Keratinocyte (primary cell): ENCODE results near the gene CEACAM3. TPM values are rescaled to one million over a fixed set of nuclear protein-coding genes. Genes with fewer than 3 reads are reported as not detected.

Experiments
- DNase-seq: peaks from one replicate; pipeline ENCODE4 v3.0.0-alpha.2; 2011; ENCODE audit warnings: low read depth, missing footprints, low spot score
- FAIRE-seq: peaks from 2 replicates; lab custom pipeline; 2011; peaks lifted over from hg19 to GRCh38; lab: Jason Lieb, UNC
- H2AFZ ChIP-seq: 2 replicates; pipeline ENCODE4 v1.6.0; 2012; ENCODE audit warnings: low read length, control low read depth, inconsistent platforms; ENCODE audit not compliant: control insufficient read depth
- H3K27ac ChIP-seq: 2 replicates; pipeline ENCODE4 v1.5.1; 2011; ENCODE audit warnings: low read length; ENCODE audit not compliant: control insufficient read depth, insufficient read depth
- H3K27me3 ChIP-seq: 3 replicates; pipeline ENCODE4 v1.6.0; 2011; ENCODE audit warnings: low read length; ENCODE audit not compliant: control insufficient read depth, insufficient read depth; ENCODE audit errors: extremely low read depth
- H3K36me3 ChIP-seq, 2 experiments: 2 replicates in 1 of 2; 3 replicates in 1 of 2; pipeline ENCODE4 v1.5.1; 2011; ENCODE audit warnings: low read length in 2 of 2, mild to moderate bottlenecking in 1 of 2; ENCODE audit not compliant: control insufficient read depth in 2 of 2, insufficient read depth in 2 of 2; ENCODE audit errors: extremely low read depth in 1 of 2
- H3K4me1 ChIP-seq: 3 replicates; pipeline ENCODE4 v1.5.1; 2011; ENCODE audit warnings: low read length; ENCODE audit not compliant: control insufficient read depth, insufficient read depth; ENCODE audit errors: extremely low read depth
- H3K4me2 ChIP-seq: 3 replicates; pipeline ENCODE4 v1.6.0; 2011; ENCODE audit warnings: low read depth, low read length; ENCODE audit not compliant: control insufficient read depth, insufficient read depth; ENCODE audit errors: extremely low read depth
- H3K4me3 ChIP-seq, 3 experiments: fragments of 200-600 bp in 1 of 3; sonication (generic) in 1 of 3; 2 replicates in 2 of 3; 3 replicates in 1 of 3; pipeline ENCODE4 v1.5.1; 2011 to 2016; ENCODE audit warnings: low read length in 3 of 3, mild to moderate bottlenecking in 3 of 3, control low read depth in 2 of 3, inconsistent platforms in 1 of 3, low read depth in 1 of 3, mixed read lengths in 1 of 3, mixed run types in 1 of 3, moderate library complexity in 1 of 3; ENCODE audit not compliant: control insufficient read depth in 2 of 3, insufficient read depth in 2 of 3; ENCODE audit errors: extremely low read depth in 1 of 3
- H3K79me2 ChIP-seq: 2 replicates; pipeline ENCODE4 v1.6.0; 2012; ENCODE audit warnings: low read length; ENCODE audit not compliant: control insufficient read depth, insufficient read depth
- H3K9ac ChIP-seq: 3 replicates; pipeline ENCODE4 v1.6.0; 2011; ENCODE audit warnings: low read length; ENCODE audit not compliant: control insufficient read depth, insufficient read depth; ENCODE audit errors: extremely low read depth
- H3K9me1 ChIP-seq: 3 replicates; pipeline ENCODE4 v1.6.0; 2011; ENCODE audit warnings: low read length; ENCODE audit not compliant: control insufficient read depth, insufficient read depth; ENCODE audit errors: extremely low read depth
- H3K9me3 ChIP-seq: 2 replicates; pipeline ENCODE4 v1.5.1; 2012; ENCODE audit warnings: low read depth, low read length; ENCODE audit not compliant: control insufficient read depth
- H4K20me1 ChIP-seq: 3 replicates; pipeline ENCODE4 v1.6.0; 2011; ENCODE audit warnings: low read length; ENCODE audit not compliant: control insufficient read depth, insufficient read depth; ENCODE audit errors: extremely low read depth
- CTCF ChIP-seq, 3 experiments: IDR thresholded peaks in 1 of 3; conservative IDR thresholded peaks in 1 of 3; optimal IDR thresholded peaks in 1 of 3; 2 replicates in 2 of 3; 3 replicates in 1 of 3; pipeline versions ENCODE3 to v1.5.1; 2011; ENCODE audit warnings: low read length in 3 of 3, mild to moderate bottlenecking in 3 of 3, moderate library complexity in 2 of 3, control low read depth in 1 of 3, inconsistent platforms in 1 of 3; ENCODE audit not compliant: insufficient read depth in 2 of 3; ENCODE audit errors: extremely low read depth in 1 of 3
- EZH2 ChIP-seq: IDR thresholded peaks from one replicate; pipeline ENCODE4 v1.6.1; 2012; ENCODE audit warnings: inconsistent platforms, mild to moderate bottlenecking, low read length, moderate library complexity
- dilution Hi-C: fragments of 300-500 bp; cut with MboI; formaldehyde crosslinking; loops from one replicate; pipeline ENCODE4 v1.7.0; 2020; ENCODE audit warnings: low sequenced_read_pairs; ENCODE audit not compliant: extremely low pct_ligation_motif_present
- polyA plus RNA-seq, 5 experiments: library from polyadenylated mRNA; depleted of rRNA in 3 of 5; stranded (reverse) in 3 of 5; stranded (forward) in 1 of 5; unstranded in 1 of 5; fragments of >200 nt; gene quantifications; 1 replicate in 1 of 5; 2 replicates in 3 of 5; 3 replicates in 1 of 5; pipeline versions ENCODE4 v1.2.1 to v1.2.3, GENCODE V29; 2011 to 2012; ENCODE audit warnings: missing spikeins in 2 of 5, low read depth in 1 of 5, low replicate concordance in 1 of 5

CEACAM3 gene
- polyA plus RNA-seq, 1 donor (not counting 4 experiments of a cell fraction or from before 2014, with no cell fraction given): not detected

DNA sequence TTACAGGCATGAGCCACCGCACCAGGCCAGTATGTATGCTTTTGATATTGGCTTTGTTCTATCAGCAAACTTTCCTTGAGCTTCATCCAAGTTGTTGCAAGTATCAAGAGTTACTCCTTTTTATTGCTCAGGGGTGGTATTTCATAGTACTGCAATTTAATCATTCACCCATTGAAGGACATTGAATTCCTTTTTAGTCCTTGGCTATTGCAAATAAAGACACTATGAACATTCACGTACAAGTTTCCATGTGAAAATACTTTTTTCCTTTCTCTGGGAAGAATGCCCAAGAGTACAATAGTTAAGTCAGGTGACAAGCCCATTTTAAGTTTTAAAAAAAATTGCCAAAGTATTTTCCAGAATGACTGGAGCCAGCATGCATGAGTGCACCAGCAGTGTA, 20.4 kb downstream of the CEACAM3 start:
- Histone ChIP-seq H3K27me3 (no peaks in the 10 kb centered on the region), H2AFZ (no peak overlapping the region), H4K20me1 (no peaks in the 10 kb centered on the region), H3K79me2 (no peaks in the 10 kb centered on the region), H3K9me3 (no peaks in the 10 kb centered on the region), H3K27ac (no peak overlapping the region), H3K4me1 (no peaks in the 10 kb centered on the region), H3K36me3 (no peaks in the 10 kb centered on the region), H3K9me1 (no peaks in the 10 kb centered on the region), H3K4me3 (no peak overlapping the region), H3K9ac (no peak overlapping the region), H3K4me2 (no peak overlapping the region)
- TF ChIP-seq CTCF (optimal IDR thresholded peaks at IDR 0.05 in 1 of 3, IDR thresholded peaks at IDR 0.05 in 1 of 3, conservative IDR thresholded peaks at IDR 0.05 in 1 of 3; ENCODE audit: extremely low read depth in 1 of 3, insufficient read depth in 2 of 3, low read length in 3 of 3): no peak
- TF ChIP-seq EZH2: no peak
- dilution Hi-C loops: no loop called here
- DNase-seq: no peak
- FAIRE-seq: no peak

DNA sequence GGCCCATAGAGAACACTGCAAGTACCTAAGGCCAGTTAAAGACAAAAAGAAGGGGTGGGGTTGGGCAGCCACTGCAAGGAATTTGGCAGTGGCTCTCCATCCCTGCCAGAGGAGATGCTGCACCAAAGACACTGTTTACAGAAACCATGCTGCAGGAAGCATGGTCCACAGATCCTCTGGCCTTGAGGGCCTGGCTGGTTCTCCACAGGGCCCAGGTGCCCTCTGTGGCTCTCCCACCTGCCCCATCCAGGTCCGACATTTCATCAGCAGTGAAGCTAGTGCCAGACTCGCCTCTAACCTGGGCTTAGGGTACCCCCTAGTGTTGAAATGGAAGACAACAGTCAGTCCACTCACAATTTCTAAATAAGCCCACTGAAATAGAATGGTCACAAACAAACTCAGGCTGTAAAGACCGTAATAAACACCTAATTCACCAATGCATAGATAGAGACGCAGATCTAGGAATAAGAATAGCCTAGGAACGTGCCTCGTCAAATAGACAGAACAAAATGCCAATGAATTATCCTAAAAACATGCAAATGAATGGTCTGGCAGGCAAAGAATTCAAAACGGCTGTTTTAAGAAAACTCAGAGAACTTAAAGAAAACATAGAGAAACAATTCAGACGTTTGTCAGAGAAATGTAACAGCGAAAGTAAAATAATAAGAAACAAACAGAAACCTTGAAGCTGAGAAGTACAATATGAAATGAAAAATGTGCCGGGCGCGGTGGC, 24.8 kb downstream of the CEACAM3 start:
- dilution Hi-C loops: no loop called here
- H3K4me2 ChIP-seq: no peak overlapping the region

More for the DNA sequence above, 24.8 kb downstream of the CEACAM3 start:
- H3K79me2 ChIP-seq: no peaks in the 10 kb centered on the region
- H2AFZ ChIP-seq: no peak overlapping the region
- H3K4me3 ChIP-seq: no peak overlapping the region
- no peaks in the 10 kb centered on the region for H3K9me1 ChIP-seq
- H3K36me3 ChIP-seq: no peaks in the 10 kb centered on the region
- DNase-seq: no peak
- H3K9ac ChIP-seq: no peak overlapping the region
- no peak overlapping the region for H3K27ac ChIP-seq
- TF ChIP-seq EZH2: no peak
- peak; percentile 61 to 75 (median 74) for TF ChIP-seq CTCF (optimal IDR thresholded peaks at IDR 0.05 in 1 of 3, IDR thresholded peaks at IDR 0.05 in 1 of 3, conservative IDR thresholded peaks at IDR 0.05 in 1 of 3; ENCODE audit: extremely low read depth in 1 of 3, insufficient read depth in 2 of 3, low read length in 3 of 3)
- no peaks in the 10 kb centered on the region for H3K27me3 ChIP-seq
- FAIRE-seq: no peak
- H3K4me1 ChIP-seq: no peaks in the 10 kb centered on the region
- no peaks in the 10 kb centered on the region for H4K20me1 ChIP-seq
- no peaks in the 10 kb centered on the region for H3K9me3 ChIP-seq
